Measurements from ENCODE around the gene MYOM3. TPM values are rescaled to one million over a fixed set of nuclear protein-coding genes. Genes with fewer than 3 reads are reported as not detected.

Gene MYOM3
- total RNA-seq, 1 experiment from 2014 or later = 0.05 TPM

DNA sequence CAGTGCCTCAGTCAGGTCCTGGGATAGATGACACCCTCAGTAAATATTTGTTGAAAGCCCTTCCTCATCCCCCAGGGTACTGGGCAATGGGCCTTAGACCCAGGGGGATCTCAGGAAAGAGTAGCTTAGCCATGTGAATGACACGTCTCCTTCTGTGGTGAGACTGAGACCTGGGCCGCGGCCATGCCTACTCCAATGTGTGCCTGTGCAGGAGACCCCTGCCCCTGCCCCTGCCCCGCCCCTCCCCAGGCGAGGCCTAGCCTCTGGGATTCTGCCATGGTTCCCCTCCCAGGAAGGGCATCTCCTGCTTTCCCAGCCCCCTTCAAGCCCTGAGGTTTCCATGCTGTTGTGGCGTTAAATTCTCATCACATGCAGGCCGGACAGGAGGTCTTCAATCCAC, 7.1 kb downstream of the MYOM3 start:
- intact Hi-C loops (cut with micrococcal nuclease; ENCODE audit: unreplicated experiment) (no loop called here), in situ Hi-C loops (cut with HindIII; ENCODE audit: low pct_unique_long_range_greater_than_20kb, low sequenced_read_pairs) (no loop called here)
- ChIA-PET CTCF (interaction anchor here (0.6 kb wide), 2 partner anchors 144 to 460 kb away, joined by 3 read pairs; no protein-coding TSS in a partner anchor), POLR2A (no interaction called here)
- Histone ChIP-seq H3K9me3 (ENCODE audit: control insufficient read depth, insufficient read depth, low read depth, low read length) (no peaks in the 10 kb centered on the region), H3K36me3 (ENCODE audit: control insufficient read depth, insufficient read depth, low read length) (no peaks in the 10 kb centered on the region; the same call in 1 of the 2 replicates), H3K4me3 (ENCODE audit: low read depth in 2 of 2, low read length in 2 of 2) (no peak overlapping the region), H3K27ac (ENCODE audit: low read length) (no peak overlapping the region), H3K4me1 (ENCODE audit: control insufficient read depth, insufficient read depth, low read length) (peaks cover 21% of the 10 kb centered on the region), H3K27me3 (ENCODE audit: control insufficient read depth, insufficient read depth, low read length) (no peaks in the 10 kb centered on the region)
- no peak for TF ChIP-seq TCF7L2 (IDR thresholded peaks at IDR 0.05; ENCODE audit: low read depth, low read length)
- TF ChIP-seq, protein P1, sequence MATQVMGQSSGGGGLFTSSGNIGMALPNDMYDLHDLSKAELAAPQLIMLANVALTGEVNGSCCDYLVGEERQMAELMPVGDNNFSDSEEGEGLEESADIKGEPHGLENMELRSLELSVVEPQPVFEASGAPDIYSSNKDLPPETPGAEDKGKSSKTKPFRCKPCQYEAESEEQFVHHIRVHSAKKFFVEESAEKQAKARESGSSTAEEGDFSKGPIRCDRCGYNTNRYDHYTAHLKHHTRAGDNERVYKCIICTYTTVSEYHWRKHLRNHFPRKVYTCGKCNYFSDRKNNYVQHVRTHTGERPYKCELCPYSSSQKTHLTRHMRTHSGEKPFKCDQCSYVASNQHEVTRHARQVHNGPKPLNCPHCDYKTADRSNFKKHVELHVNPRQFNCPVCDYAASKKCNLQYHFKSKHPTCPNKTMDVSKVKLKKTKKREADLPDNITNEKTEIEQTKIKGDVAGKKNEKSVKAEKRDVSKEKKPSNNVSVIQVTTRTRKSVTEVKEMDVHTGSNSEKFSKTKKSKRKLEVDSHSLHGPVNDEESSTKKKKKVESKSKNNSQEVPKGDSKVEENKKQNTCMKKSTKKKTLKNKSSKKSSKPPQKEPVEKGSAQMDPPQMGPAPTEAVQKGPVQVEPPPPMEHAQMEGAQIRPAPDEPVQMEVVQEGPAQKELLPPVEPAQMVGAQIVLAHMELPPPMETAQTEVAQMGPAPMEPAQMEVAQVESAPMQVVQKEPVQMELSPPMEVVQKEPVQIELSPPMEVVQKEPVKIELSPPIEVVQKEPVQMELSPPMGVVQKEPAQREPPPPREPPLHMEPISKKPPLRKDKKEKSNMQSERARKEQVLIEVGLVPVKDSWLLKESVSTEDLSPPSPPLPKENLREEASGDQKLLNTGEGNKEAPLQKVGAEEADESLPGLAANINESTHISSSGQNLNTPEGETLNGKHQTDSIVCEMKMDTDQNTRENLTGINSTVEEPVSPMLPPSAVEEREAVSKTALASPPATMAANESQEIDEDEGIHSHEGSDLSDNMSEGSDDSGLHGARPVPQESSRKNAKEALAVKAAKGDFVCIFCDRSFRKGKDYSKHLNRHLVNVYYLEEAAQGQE (IDR thresholded peaks at IDR 0.05; ENCODE audit: insufficient read depth in 1 of 2, low read depth in 2 of 2, low read length in 1 of 2) = no peak
- no peak for TF ChIP-seq POLR2AphosphoS5 (IDR thresholded peaks at IDR 0.05; ENCODE audit: low read depth, low read length)
- no peak for TF ChIP-seq SIN3A (IDR thresholded peaks at IDR 0.05; ENCODE audit: borderline replicate concordance, insufficient read depth, low read depth, low read length)
- TF ChIP-seq CTCF (IDR thresholded peaks at IDR 0.05) = no peak
- ATAC-seq = no peak
- no TSS peak for BruUV-seq (replicated peaks)
- no peak for DNase-seq (ENCODE audit: low read depth, low spot score)

- ATAC-seq = no peak
- Histone ChIP-seq H3K27ac (ENCODE audit: low read length) (no peak overlapping the region), H3K36me3 (ENCODE audit: control insufficient read depth, insufficient read depth, low read length) (no peaks in the 10 kb centered on the region; the same call in 1 of the 2 replicates), H3K4me3 (ENCODE audit: low read depth in 2 of 2, low read length in 2 of 2) (no peak overlapping the region), H3K9me3 (ENCODE audit: control insufficient read depth, insufficient read depth, low read depth, low read length) (no peaks in the 10 kb centered on the region), H3K4me1 (ENCODE audit: control insufficient read depth, insufficient read depth, low read length) (peaks cover 18% of the 10 kb centered on the region), H3K27me3 (ENCODE audit: control insufficient read depth, insufficient read depth, low read length) (no peaks in the 10 kb centered on the region)
- no TSS peak for BruUV-seq (replicated peaks)
- no peak for TF ChIP-seq CTCF (IDR thresholded peaks at IDR 0.05)
- TF ChIP-seq TCF7L2 (IDR thresholded peaks at IDR 0.05; ENCODE audit: low read depth, low read length) = no peak
- TF ChIP-seq POLR2AphosphoS5 (IDR thresholded peaks at IDR 0.05; ENCODE audit: low read depth, low read length) = no peak
- TF ChIP-seq, protein P1 (IDR thresholded peaks at IDR 0.05; ENCODE audit: insufficient read depth in 1 of 2, low read depth in 2 of 2, low read length in 1 of 2) = no peak
- no peak for TF ChIP-seq SIN3A (IDR thresholded peaks at IDR 0.05; ENCODE audit: borderline replicate concordance, insufficient read depth, low read depth, low read length)
- intact Hi-C loops (cut with micrococcal nuclease; ENCODE audit: unreplicated experiment) (no loop called here), in situ Hi-C loops (cut with HindIII; ENCODE audit: low pct_unique_long_range_greater_than_20kb, low sequenced_read_pairs) (no loop called here)
- DNase-seq (ENCODE audit: low read depth, low spot score) = no peak
- ChIA-PET POLR2A (interaction anchor here (1.1 kb wide), 1 partner anchor 34 kb away, joined by 3 read pairs; no protein-coding TSS in a partner anchor), CTCF (no interaction called here)
These were observed 8.1 kb downstream of the MYOM3 start for GRCh38 chr1:24103879-24104278.
